Thoracic aorta (tissue), 2 donors: ENCODE data around the gene ARL15. TPM values are rescaled to one million over a fixed set of nuclear protein-coding genes. Genes with fewer than 3 reads are reported as not detected.
"Not testable (repeated sequence)": the region's sequence is repeated elsewhere in the genome, so short reads cannot be mapped to it uniquely, and the experiment has no call there.

ENCODE experiments used
- ATAC-seq: fragments of 150-250 bp; one replicate; pipeline ENCODE4 v1.8.0; 2017; ENCODE audit warnings: low read depth; ENCODE audit not compliant: insufficient number of reproducible peaks, low FRiP score
- DNase-seq: peaks from one replicate; pipeline ENCODE4 v3.0.0-alpha.2; 2020; ENCODE audit warnings: low spot score
- H3K27ac ChIP-seq, 2 donors: fragments of 200-600 bp; sonication (generic); 1 replicate in 1 of 2; 2 replicates in 1 of 2; pipeline ENCODE4 v1.5.1; 2016; ENCODE audit warnings: mild to moderate bottlenecking in 2 of 2, moderate library complexity in 2 of 2
- H3K27me3 ChIP-seq: fragments of 200-600 bp; sonication (generic); replicated peaks from 2 replicates; pipeline ENCODE4 v1.6.0; 2016; ENCODE audit warnings: mild to moderate bottlenecking; ENCODE audit not compliant: insufficient read depth
- H3K36me3 ChIP-seq: fragments of 200-600 bp; sonication (generic); one replicate; pipeline ENCODE4 v1.5.1; 2016
- H3K4me1 ChIP-seq, 2 donors: fragments of 200-600 bp; sonication (generic); 1 replicate in 1 of 2; 2 replicates in 1 of 2; pipeline versions ENCODE4 v1.5.1 to v1.6.0; 2016; ENCODE audit warnings: low read depth in 2 of 2, mild to moderate bottlenecking in 1 of 2; ENCODE audit not compliant: control insufficient read depth in 1 of 2
- H3K4me3 ChIP-seq: fragments of 200-600 bp; sonication (generic); 2 replicates; pipeline ENCODE4 v1.5.1; 2016; ENCODE audit warnings: mild to moderate bottlenecking
- H3K9me3 ChIP-seq: fragments of 200-600 bp; sonication (generic); 2 replicates; pipeline ENCODE4 v1.5.1; 2016
- CTCF ChIP-seq: fragments of 200-600 bp; sonication (generic); IDR thresholded peaks from one replicate; pipeline ENCODE4 v1.5.1; 2019; ENCODE audit warnings: antibody characterized with exemption
- total RNA-seq, 2 donors: library from RNA; depleted of rRNA; stranded (reverse); fragments of >200 nt; gene quantifications; one replicate each; pipeline versions ENCODE4 v1.1.0 to v1.2.3, GENCODE V29; 2016

Gene ARL15
- total RNA-seq, 2 donors from 2014 or later, result 23.6 to 36.8 TPM

- DNase-seq, result no peak
- H3K4me1 ChIP-seq, result peaks cover 5 to 9% of the 10 kb centered on the region in 2 donors
- no peaks in the 10 kb centered on the region for H3K9me3 ChIP-seq
- H3K36me3 ChIP-seq, result no peaks in the 10 kb centered on the region
- ATAC-seq, result no peak
- H3K27ac ChIP-seq, result no peak overlapping the region
- no peak overlapping the region for H3K4me3 ChIP-seq
- no peak for TF ChIP-seq CTCF
- no peaks in the 10 kb centered on the region for H3K27me3 ChIP-seq
These were observed 261.2 kb downstream of the ARL15 start for GRCh38 chr5:54049144-54049543.

- no peaks in the 10 kb centered on the region for H3K36me3 ChIP-seq
- H3K4me3 ChIP-seq, result no peak overlapping the region
- TF ChIP-seq CTCF, result no peak
- no peak overlapping the region for H3K27ac ChIP-seq
- H3K27me3 ChIP-seq, result no peaks in the 10 kb centered on the region
- ATAC-seq, result no peak
- DNase-seq, result no peak
- H3K9me3 ChIP-seq, result no peaks in the 10 kb centered on the region
- H3K4me1 ChIP-seq, result peaks cover 4 to 7% of the 10 kb centered on the region in 2 donors
These were observed 265.1 kb downstream of the ARL15 start for GRCh38 chr5:54045077-54045792.

- DNase-seq, H3K4me3 ChIP-seq, H3K36me3 ChIP-seq, ATAC-seq, H3K27me3 ChIP-seq, H3K27ac ChIP-seq, H3K4me1 ChIP-seq, H3K9me3 ChIP-seq: not testable (repeated sequence)
These were observed 266.1 kb downstream of the ARL15 start for GRCh38 chr5:54044276-54044675.

- Histone ChIP-seq H3K9me3 (no peaks in the 10 kb centered on the region), H3K4me1 (no peaks in the 10 kb centered on the region), H3K4me3 (no peak overlapping the region), H3K27ac (no peak overlapping the region), H3K27me3 (no peaks in the 10 kb centered on the region), H3K36me3 (no peaks in the 10 kb centered on the region)
- TF ChIP-seq CTCF, result no peak
- DNase-seq, result no peak
- ATAC-seq, result no peak
These were observed 269.6 kb downstream of the ARL15 start for GRCh38 chr5:54040804-54041203.

GRCh38 chr5:54040018-54040417 lies 270.4 kb downstream of the ARL15 start:
- ATAC-seq, result no peak
- H3K27ac ChIP-seq, result no peak overlapping the region
- no peaks in the 10 kb centered on the region for H3K9me3 ChIP-seq
- no peaks in the 10 kb centered on the region for H3K27me3 ChIP-seq
- H3K4me1 ChIP-seq, result no peaks in the 10 kb centered on the region
- H3K36me3 ChIP-seq, result no peaks in the 10 kb centered on the region
- no peak for DNase-seq
- TF ChIP-seq CTCF, result no peak
- H3K4me3 ChIP-seq, result no peak overlapping the region

- no peaks in the 10 kb centered on the region for H3K4me1 ChIP-seq
- no peak for DNase-seq
- no peaks in the 10 kb centered on the region for H3K9me3 ChIP-seq
- H3K27ac ChIP-seq, result no peak overlapping the region
- no peak for ATAC-seq
- no peak overlapping the region for H3K4me3 ChIP-seq
- H3K27me3 ChIP-seq, result no peaks in the 10 kb centered on the region
- TF ChIP-seq CTCF, result no peak
- no peaks in the 10 kb centered on the region for H3K36me3 ChIP-seq
These were observed 273.2 kb downstream of the ARL15 start for GRCh38 chr5:54037205-54037604.
